Trophoblast cell (in vitro differentiated cells and primary cell): ENCODE data around the gene DNAJA4.
A peak's percentile ranks its signal among the peaks of the same experiment; 100 is the strongest.

Experiments
- DNase-seq, 2 donors: peaks; one replicate each; pipeline ENCODE4 v3.0.0-alpha.2; 2016
- H2AFZ ChIP-seq: 2 replicates; pipeline ENCODE4 v1.6.1; 2013; ENCODE audit warnings: low read length, moderate library complexity, mild to moderate bottlenecking; ENCODE audit not compliant: insufficient read depth, poor library complexity
- H2AK5ac ChIP-seq: 2 replicates; pipeline ENCODE4 v1.6.1; 2013; ENCODE audit warnings: mild to moderate bottlenecking, low read length
- H2BK120ac ChIP-seq: 2 replicates; pipeline ENCODE4 v1.6.1; 2013; ENCODE audit warnings: low read length, mild to moderate bottlenecking, moderate library complexity; ENCODE audit not compliant: insufficient read depth, poor library complexity
- H2BK12ac ChIP-seq: 2 replicates; pipeline ENCODE4 v1.6.1; 2013; ENCODE audit warnings: mild to moderate bottlenecking, low read length, moderate library complexity
- H2BK5ac ChIP-seq: 2 replicates; pipeline ENCODE4 v1.6.1; 2013; ENCODE audit warnings: low read length, low read depth, moderate library complexity, mild to moderate bottlenecking; ENCODE audit not compliant: poor library complexity
- H3K14ac ChIP-seq: 2 replicates; pipeline ENCODE4 v1.6.1; 2013; ENCODE audit warnings: mild to moderate bottlenecking, low read length
- H3K18ac ChIP-seq: 2 replicates; pipeline ENCODE4 v1.6.1; 2013; ENCODE audit warnings: mild to moderate bottlenecking, low read length
- H3K23ac ChIP-seq: 2 replicates; pipeline ENCODE4 v1.6.1; 2013; ENCODE audit warnings: low read length
- H3K27ac ChIP-seq: 2 replicates; pipeline ENCODE4 v1.5.1; 2013; ENCODE audit warnings: low read depth, mild to moderate bottlenecking, inconsistent platforms, low read length, moderate library complexity
- H3K27me3 ChIP-seq: 2 replicates; pipeline ENCODE4 v1.6.1; 2013; ENCODE audit warnings: inconsistent platforms, mild to moderate bottlenecking, low read length, moderate library complexity; ENCODE audit not compliant: insufficient read depth
- H3K36me3 ChIP-seq, 2 experiments: 1 replicate in 1 of 2; 2 replicates in 1 of 2; pipeline ENCODE4 v1.6.1; 2013; ENCODE audit warnings: low read length in 2 of 2, mild to moderate bottlenecking in 2 of 2, moderate library complexity in 1 of 2; ENCODE audit not compliant: insufficient read depth in 2 of 2, control insufficient read depth in 1 of 2
- H3K4ac ChIP-seq: 2 replicates; pipeline ENCODE4 v1.6.1; 2013; ENCODE audit warnings: low read depth, mild to moderate bottlenecking, low read length, moderate library complexity
- H3K4me1 ChIP-seq, 2 experiments: 1 replicate in 1 of 2; 2 replicates in 1 of 2; pipeline ENCODE4 v1.6.1; 2013; ENCODE audit warnings: low read length in 2 of 2, mild to moderate bottlenecking in 2 of 2, moderate library complexity in 1 of 2; ENCODE audit not compliant: insufficient read depth in 2 of 2, control insufficient read depth in 1 of 2
- H3K4me2 ChIP-seq: 2 replicates; pipeline ENCODE4 v1.6.1; 2013; ENCODE audit warnings: inconsistent platforms, mild to moderate bottlenecking, low read length, moderate library complexity
- H3K4me3 ChIP-seq: 2 replicates; pipeline ENCODE4 v1.5.1; 2013; ENCODE audit warnings: mild to moderate bottlenecking, low read depth, low read length, inconsistent platforms
- H3K79me1 ChIP-seq: one replicate; pipeline ENCODE4 v1.6.1; 2013; ENCODE audit warnings: low read length
- H3K79me2 ChIP-seq: 2 replicates; pipeline ENCODE4 v1.6.1; 2013; ENCODE audit warnings: low read length, mild to moderate bottlenecking; ENCODE audit not compliant: control insufficient read depth, insufficient read depth, poor library complexity
- H3K9ac ChIP-seq: 2 replicates; pipeline ENCODE4 v1.6.1; 2013; ENCODE audit warnings: mild to moderate bottlenecking, low read length
- H3K9me3 ChIP-seq: 2 replicates; pipeline ENCODE4 v1.6.1; 2013; ENCODE audit warnings: low read depth, mild to moderate bottlenecking, control low read depth, inconsistent platforms, low read length; ENCODE audit not compliant: insufficient read depth
- H4K12ac ChIP-seq: 2 replicates; pipeline ENCODE4 v1.6.1; 2013; ENCODE audit warnings: low read depth, mild to moderate bottlenecking, low read length, moderate library complexity
- H4K8ac ChIP-seq: 2 replicates; pipeline ENCODE4 v1.6.1; 2013; ENCODE audit warnings: low read depth, mild to moderate bottlenecking, low read length, moderate library complexity
- H4K91ac ChIP-seq: one replicate; pipeline ENCODE4 v1.6.1; 2013; ENCODE audit warnings: low read depth, mild to moderate bottlenecking, low read length, moderate library complexity
- WGBS: extraction: QIAGEN DNeasy Blood & Tissue Kit; methylation state at CpG from one replicate; pipeline ENCODE4 v1.1.7; 2013; ENCODE audit warnings: missing lambda C conversion rate; ENCODE audit not compliant: insufficient read length, insufficient coverage; ENCODE audit errors: extremely low coverage; 5-methylcytosine and 5-hydroxymethylcytosine counted together

DNAJA4 gene

DNA sequence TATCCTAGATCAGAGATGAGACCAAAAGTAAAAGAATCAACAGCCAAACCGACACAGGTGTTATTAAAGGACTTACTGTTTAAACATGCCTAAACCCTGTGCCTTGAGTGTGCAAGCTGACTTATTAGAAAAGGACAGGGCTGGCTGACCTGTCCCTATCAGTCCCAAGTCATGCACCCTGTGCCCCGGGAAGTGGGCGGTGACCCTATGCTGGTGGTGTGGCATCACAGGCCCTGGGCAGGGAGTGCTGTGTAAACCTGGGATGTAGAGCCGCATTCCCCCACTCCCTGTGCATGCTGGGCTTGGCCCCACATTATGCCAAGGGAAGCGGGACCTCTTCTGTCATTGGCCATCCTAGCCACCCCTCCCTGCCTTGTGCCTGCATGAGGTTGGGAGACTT lies 10.6 kb downstream of the DNAJA4 start:
- Histone ChIP-seq H3K9ac (no peak overlapping the region), H3K4me2 (no peak overlapping the region), H4K8ac (no peak overlapping the region), H2AFZ (no peak overlapping the region), H3K79me2 (no peaks in the 10 kb centered on the region), H3K18ac (no peak overlapping the region), H2BK12ac (no peak overlapping the region), H3K4ac (no peak overlapping the region), H4K12ac (no peak overlapping the region), H3K79me1 (no peaks in the 10 kb centered on the region), H2AK5ac (no peak overlapping the region), H4K91ac (no peak overlapping the region), H3K4me1 (peaks cover 6% of the 10 kb centered on the region in 2 experiments), H3K4me3 (no peak overlapping the region), H3K23ac (no peak overlapping the region), H3K27ac (no peak overlapping the region), H3K36me3 (peaks cover 0 to 2% of the 10 kb centered on the region in 2 experiments), H3K9me3 (no peaks in the 10 kb centered on the region), H2BK120ac (no peak overlapping the region), H3K27me3 (no peaks in the 10 kb centered on the region), H2BK5ac (no peak overlapping the region), H3K14ac (no peak overlapping the region)
- no peak for DNase-seq
- WGBS, result no CpG with 5 or more reads among the region's 5 CpGs

DNA sequence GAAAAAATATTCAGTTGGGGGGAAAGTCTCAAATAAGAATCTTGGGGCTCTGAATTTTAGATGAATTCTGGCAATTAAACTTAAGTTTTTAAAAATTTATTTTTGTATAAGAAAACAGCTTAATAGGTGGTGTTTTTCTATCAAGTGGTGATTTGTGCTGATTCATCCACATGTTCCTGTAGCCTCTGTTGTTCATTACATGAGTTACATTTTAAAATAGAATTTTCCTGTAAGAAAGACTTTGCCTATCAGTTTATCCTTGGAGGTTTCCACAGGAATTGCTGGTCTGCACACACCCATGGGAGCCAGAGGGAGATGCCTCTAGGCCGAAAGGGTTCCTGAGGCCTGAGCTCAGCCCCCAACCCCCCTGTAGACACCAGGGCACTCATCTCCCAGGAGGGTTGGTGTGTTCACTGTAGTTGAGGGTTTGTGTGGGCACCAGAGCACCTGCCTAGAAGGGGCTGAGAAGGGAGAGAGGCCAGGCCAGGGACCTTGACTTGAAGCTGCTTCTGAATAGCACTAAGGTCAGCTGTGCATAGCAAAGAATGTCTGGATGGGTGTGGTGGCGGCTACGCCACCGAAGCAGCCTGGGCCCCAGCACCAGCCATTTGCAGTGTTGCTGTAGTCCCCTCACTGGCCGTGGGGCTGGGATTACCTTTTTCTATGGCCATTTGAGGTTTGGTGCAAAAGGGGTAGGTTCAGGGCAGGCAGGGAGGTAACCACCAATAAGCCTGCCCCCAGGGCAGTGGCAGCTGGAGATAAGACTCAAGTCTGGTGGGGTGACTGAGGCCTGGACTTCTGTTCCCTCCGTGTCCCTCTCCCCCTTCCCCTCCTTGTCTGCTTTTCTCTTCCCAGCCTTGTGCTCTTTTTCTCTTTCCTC lies 11.9 kb downstream of the DNAJA4 start:
- H3K14ac ChIP-seq, result no peak overlapping the region
- no CpG with 5 or more reads among the region's 6 CpGs for WGBS
- peaks cover 2% of the 10 kb centered on the region in 2 experiments for H3K36me3 ChIP-seq

DNA sequence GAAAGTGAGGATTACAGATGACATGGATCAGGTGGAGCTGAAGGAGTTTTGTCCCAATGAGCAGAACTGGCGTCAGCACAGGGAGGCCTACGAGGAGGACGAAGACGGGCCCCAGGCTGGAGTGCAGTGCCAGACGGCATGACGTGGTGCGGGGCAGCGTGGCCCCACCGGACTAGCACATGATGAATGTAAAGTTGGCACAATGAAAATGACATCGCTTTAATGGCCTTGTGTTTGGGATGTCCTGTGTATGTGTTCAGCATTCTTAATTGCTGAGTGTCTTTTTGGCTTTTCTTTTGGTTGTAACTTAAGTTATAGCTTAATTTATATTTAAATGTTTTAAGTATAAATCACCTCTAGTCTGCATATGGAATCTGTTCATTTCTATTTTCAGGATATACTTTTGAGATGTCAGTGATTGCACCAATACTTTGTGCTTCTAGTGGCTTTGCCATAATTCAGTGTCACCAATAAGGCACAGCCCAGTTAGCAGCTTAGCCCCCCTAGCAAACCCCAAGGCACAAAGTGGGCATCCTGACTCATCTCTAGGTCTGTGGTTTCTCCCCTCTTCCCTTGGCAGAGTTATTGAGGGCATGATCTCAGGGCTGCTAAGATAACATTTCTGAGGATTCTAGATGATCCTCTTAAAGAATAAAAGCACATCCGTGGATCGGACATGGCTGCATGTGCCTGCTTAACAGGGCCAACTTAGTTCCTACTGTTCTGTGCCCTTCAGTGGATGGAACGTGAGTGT lies 16.1 kb downstream of the DNAJA4 start:
- no peak overlapping the region for H2BK12ac ChIP-seq
- H3K14ac ChIP-seq, result no peak overlapping the region
- H2BK120ac ChIP-seq, result no peak overlapping the region
- peaks cover 6% of the 10 kb centered on the region in 2 experiments for H3K4me1 ChIP-seq
- no peak overlapping the region for H4K91ac ChIP-seq
- no CpG with 5 or more reads among the region's 13 CpGs for WGBS
- no peak overlapping the region for H3K4me3 ChIP-seq
- DNase-seq, result no peak
- no peak overlapping the region for H4K8ac ChIP-seq
- no peaks in the 10 kb centered on the region for H3K79me1 ChIP-seq
- H3K9ac ChIP-seq, result no peak overlapping the region
- H3K4ac ChIP-seq, result no peak overlapping the region
- H3K9me3 ChIP-seq, result no peaks in the 10 kb centered on the region
- no peaks in the 10 kb centered on the region for H3K27me3 ChIP-seq
- no peak overlapping the region for H3K4me2 ChIP-seq
- H3K79me2 ChIP-seq, result no peaks in the 10 kb centered on the region
- H2AFZ ChIP-seq, result no peak overlapping the region
- no peak overlapping the region for H3K23ac ChIP-seq
- H3K36me3 ChIP-seq, result peaks cover 7 to 16% of the 10 kb centered on the region in 2 experiments
- H3K27ac ChIP-seq, result no peak overlapping the region
- no peak overlapping the region for H4K12ac ChIP-seq
- H2BK5ac ChIP-seq, result no peak overlapping the region
- no peak overlapping the region for H2AK5ac ChIP-seq
- H3K18ac ChIP-seq, result no peak overlapping the region

More for the DNA sequence above, 11.9 kb downstream of the DNAJA4 start:
- Histone ChIP-seq H4K8ac (no peak overlapping the region), H3K4me3 (no peak overlapping the region), H4K91ac (no peak overlapping the region), H2BK12ac (no peak overlapping the region), H3K4me1 (peaks cover 6% of the 10 kb centered on the region in 2 experiments), H3K27ac (no peak overlapping the region), H3K79me1 (no peaks in the 10 kb centered on the region), H3K27me3 (no peaks in the 10 kb centered on the region), H4K12ac (no peak overlapping the region), H3K9me3 (no peaks in the 10 kb centered on the region), H3K79me2 (no peaks in the 10 kb centered on the region), H3K9ac (no peak overlapping the region), H3K4me2 (no peak overlapping the region), H3K18ac (no peak overlapping the region), H2BK5ac (no peak overlapping the region), H2BK120ac (no peak overlapping the region), H2AK5ac (no peak overlapping the region), H2AFZ (no peak overlapping the region), H3K23ac (no peak overlapping the region), H3K4ac (no peak overlapping the region)
- peak in 1 of 2 donors; percentile 4 for DNase-seq

DNA sequence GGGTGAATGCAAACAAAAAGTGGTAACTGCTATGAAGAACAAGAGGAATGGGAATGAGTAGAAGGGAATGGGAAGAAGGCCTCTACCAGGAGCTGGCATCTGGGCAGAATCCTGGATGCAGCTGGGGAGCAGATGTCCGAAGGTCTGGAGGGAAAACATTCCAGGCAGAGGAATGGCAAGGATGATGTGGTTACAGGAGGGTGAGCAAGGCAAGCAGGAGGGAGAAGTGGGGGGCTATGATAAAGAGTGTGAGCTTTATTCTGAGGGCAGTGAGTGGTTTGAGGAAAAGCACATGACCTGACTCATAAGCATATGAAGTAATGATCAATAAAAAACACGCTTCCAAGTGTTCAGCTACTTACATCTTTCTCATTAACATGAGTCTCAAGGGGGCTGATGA lies 18.0 kb downstream of the DNAJA4 start:
- Histone ChIP-seq H2BK120ac (no peak overlapping the region), H3K23ac (no peak overlapping the region), H2BK5ac (no peak overlapping the region), H4K12ac (no peak overlapping the region), H3K18ac (no peak overlapping the region), H3K79me2 (no peaks in the 10 kb centered on the region), H3K27me3 (no peaks in the 10 kb centered on the region), H3K4ac (no peak overlapping the region), H3K9ac (no peak overlapping the region), H2AFZ (no peak overlapping the region), H2BK12ac (no peak overlapping the region), H3K27ac (no peak overlapping the region), H3K36me3 (peaks cover 8 to 24% of the 10 kb centered on the region in 2 experiments), H3K4me3 (no peak overlapping the region), H3K79me1 (no peaks in the 10 kb centered on the region), H4K91ac (no peak overlapping the region), H3K4me2 (no peak overlapping the region), H3K14ac (no peak overlapping the region), H2AK5ac (no peak overlapping the region), H3K9me3 (no peaks in the 10 kb centered on the region), H4K8ac (no peak overlapping the region), H3K4me1 (no peaks in the 10 kb centered on the region)
- WGBS, result no CpG with 5 or more reads among the region's 2 CpGs
- no peak for DNase-seq
